Astrocyte (in vitro differentiated cells and primary cell): ENCODE data around the gene OR4D9. TPM values are rescaled to one million over a fixed set of nuclear protein-coding genes. Genes with fewer than 3 reads are reported as not detected.
"Not testable (repeated sequence)": the region's sequence is repeated elsewhere in the genome, so short reads cannot be mapped to it uniquely, and the experiment has no call there.

Source experiments
- DNase-seq: peaks from one replicate; pipeline ENCODE4 v3.0.0-alpha.2; 2010; ENCODE audit warnings: low read depth
- FAIRE-seq: peaks from 2 replicates; lab custom pipeline; 2011; peaks lifted over from hg19 to GRCh38; lab: Jason Lieb, UNC
- H2AFZ ChIP-seq: 2 replicates; pipeline ENCODE4 v1.6.0; 2012; ENCODE audit warnings: low read depth, low read length, inconsistent platforms
- H3K27ac ChIP-seq: 2 replicates; pipeline ENCODE4 v1.5.1; 2011; ENCODE audit warnings: low read depth, low read length, inconsistent platforms
- H3K27me3 ChIP-seq: 2 replicates; pipeline ENCODE4 v1.6.0; 2011; ENCODE audit warnings: low read length, inconsistent platforms; ENCODE audit not compliant: insufficient read depth
- H3K36me3 ChIP-seq: 2 replicates; pipeline ENCODE4 v1.5.1; 2011; ENCODE audit warnings: low read length, inconsistent platforms; ENCODE audit not compliant: insufficient read depth
- H3K4me1 ChIP-seq: 2 replicates; pipeline ENCODE4 v1.5.1; 2011; ENCODE audit warnings: low read length, inconsistent platforms; ENCODE audit not compliant: insufficient read depth
- H3K4me2 ChIP-seq: 2 replicates; pipeline ENCODE4 v1.6.0; 2012; ENCODE audit warnings: low read length, inconsistent platforms
- H3K4me3 ChIP-seq: 2 replicates; pipeline ENCODE4 v1.5.1; 2011; ENCODE audit warnings: low read depth, mild to moderate bottlenecking, low read length, inconsistent platforms; ENCODE audit not compliant: insufficient read depth
- H3K79me2 ChIP-seq: 2 replicates; pipeline ENCODE4 v1.6.0; 2012; ENCODE audit warnings: mild to moderate bottlenecking, low read length, inconsistent platforms; ENCODE audit not compliant: insufficient read depth
- H3K9ac ChIP-seq: 2 replicates; pipeline ENCODE4 v1.6.0; 2012; ENCODE audit warnings: mild to moderate bottlenecking, low read length, inconsistent platforms
- H3K9me3 ChIP-seq: 2 replicates; pipeline ENCODE4 v1.5.1; 2012; ENCODE audit warnings: low read depth, mild to moderate bottlenecking, low read length, inconsistent platforms; ENCODE audit not compliant: insufficient read depth
- H4K20me1 ChIP-seq: 2 replicates; pipeline ENCODE4 v1.6.0; 2012; ENCODE audit warnings: low read length, inconsistent platforms; ENCODE audit not compliant: insufficient read depth
- H3K27ac Mint-ChIP-seq: one replicate; pipeline ENCODE4 v1.8.0; 2021; ENCODE audit warnings: mild to moderate bottlenecking, mixed read lengths; ENCODE audit not compliant: unreplicated experiment
- H3K27me3 Mint-ChIP-seq: one replicate; pipeline ENCODE4 v1.8.0; 2021; ENCODE audit warnings: low read depth, mixed read lengths; ENCODE audit not compliant: unreplicated experiment
- H3K36me3 Mint-ChIP-seq: one replicate; pipeline ENCODE4 v1.8.0; 2021; ENCODE audit warnings: low read depth, mixed read lengths; ENCODE audit not compliant: unreplicated experiment
- H3K4me1 Mint-ChIP-seq: one replicate; pipeline ENCODE4 v1.8.0; 2021; ENCODE audit warnings: low read depth, mixed read lengths; ENCODE audit not compliant: unreplicated experiment
- H3K4me3 Mint-ChIP-seq: one replicate; pipeline ENCODE4 v1.8.0; 2021; ENCODE audit warnings: mild to moderate bottlenecking, moderate library complexity, mixed read lengths; ENCODE audit not compliant: unreplicated experiment
- H3K9me3 Mint-ChIP-seq: one replicate; pipeline ENCODE4 v1.8.0; 2021; ENCODE audit warnings: mild to moderate bottlenecking, mixed read lengths; ENCODE audit not compliant: unreplicated experiment
- EZH2 ChIP-seq: IDR thresholded peaks from 2 replicates; pipeline ENCODE4 v1.6.1; 2012; ENCODE audit warnings: mild to moderate bottlenecking, low read length, inconsistent platforms; ENCODE audit not compliant: insufficient read depth
- total RNA-seq: library from RNA; stranded (reverse); gene quantifications from 2 replicates; pipeline ENCODE4 v1.2.1, GENCODE V29; 2021
- TF ChIP-seq, protein P1 (sequence below): IDR thresholded peaks from 2 replicates; pipeline ENCODE4 v1.5.1; 2011; ENCODE audit warnings: low read depth, mild to moderate bottlenecking, inconsistent platforms, low read length, moderate library complexity; ENCODE audit not compliant: insufficient read depth

The OR4D9 gene
- total RNA-seq, 1 donor from 2014 or later, result not detected

GRCh38 chr11:59544869-59545178, 33.5 kb downstream of the OR4D9 start:
- no peaks in the 10 kb centered on the region for H3K9me3 ChIP-seq
- TF ChIP-seq EZH2, result no peak
- TF ChIP-seq, protein P1, sequence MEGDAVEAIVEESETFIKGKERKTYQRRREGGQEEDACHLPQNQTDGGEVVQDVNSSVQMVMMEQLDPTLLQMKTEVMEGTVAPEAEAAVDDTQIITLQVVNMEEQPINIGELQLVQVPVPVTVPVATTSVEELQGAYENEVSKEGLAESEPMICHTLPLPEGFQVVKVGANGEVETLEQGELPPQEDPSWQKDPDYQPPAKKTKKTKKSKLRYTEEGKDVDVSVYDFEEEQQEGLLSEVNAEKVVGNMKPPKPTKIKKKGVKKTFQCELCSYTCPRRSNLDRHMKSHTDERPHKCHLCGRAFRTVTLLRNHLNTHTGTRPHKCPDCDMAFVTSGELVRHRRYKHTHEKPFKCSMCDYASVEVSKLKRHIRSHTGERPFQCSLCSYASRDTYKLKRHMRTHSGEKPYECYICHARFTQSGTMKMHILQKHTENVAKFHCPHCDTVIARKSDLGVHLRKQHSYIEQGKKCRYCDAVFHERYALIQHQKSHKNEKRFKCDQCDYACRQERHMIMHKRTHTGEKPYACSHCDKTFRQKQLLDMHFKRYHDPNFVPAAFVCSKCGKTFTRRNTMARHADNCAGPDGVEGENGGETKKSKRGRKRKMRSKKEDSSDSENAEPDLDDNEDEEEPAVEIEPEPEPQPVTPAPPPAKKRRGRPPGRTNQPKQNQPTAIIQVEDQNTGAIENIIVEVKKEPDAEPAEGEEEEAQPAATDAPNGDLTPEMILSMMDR, result no peak

GRCh38 chr11:59545179-59546020, 34.1 kb downstream of the OR4D9 start:
- H3K4me3 ChIP-seq, result no peak overlapping the region
- no peaks in the 10 kb centered on the region for H3K36me3 Mint-ChIP-seq
- no peaks in the 10 kb centered on the region for H3K9me3 ChIP-seq
- H3K27ac ChIP-seq, result peak overlapping the region; percentile 87
- H3K4me3 Mint-ChIP-seq, result no peak overlapping the region
- H3K27me3 ChIP-seq, result no peaks in the 10 kb centered on the region
- H3K4me2 ChIP-seq, result peak overlapping the region; percentile 59
- TF ChIP-seq, protein P1, result no peak
- TF ChIP-seq EZH2, result no peak
- peaks cover 19% of the 10 kb centered on the region for H3K4me1 ChIP-seq
- H3K36me3 ChIP-seq, result no peaks in the 10 kb centered on the region
- peak; percentile 81 for DNase-seq
- H3K27ac Mint-ChIP-seq, result no peak overlapping the region
- H3K4me1 Mint-ChIP-seq, result no peaks in the 10 kb centered on the region
- peaks cover 2% of the 10 kb centered on the region for H3K9me3 Mint-ChIP-seq
- H2AFZ ChIP-seq, result peak overlapping the region; percentile 70
- H3K9ac ChIP-seq, result peak overlapping the region; percentile 57
- H3K27me3 Mint-ChIP-seq, result no peaks in the 10 kb centered on the region
- no peaks in the 10 kb centered on the region for H3K79me2 ChIP-seq
- H4K20me1 ChIP-seq, result no peaks in the 10 kb centered on the region
- FAIRE-seq, result peak; percentile 70

More at GRCh38 chr11:59544869-59545178, 33.5 kb downstream of the OR4D9 start:
- Mint-ChIP-seq H3K4me3 (no peak overlapping the region), H3K27ac (peak overlapping the region; percentile 1), H3K9me3 (peaks cover 2% of the 10 kb centered on the region), H3K4me1 (no peaks in the 10 kb centered on the region), H3K27me3 (no peaks in the 10 kb centered on the region), H3K36me3 (no peaks in the 10 kb centered on the region)
- FAIRE-seq, result no peak
- H2AFZ ChIP-seq, result peak overlapping the region; percentile 70
- peak overlapping the region; percentile 59 for H3K4me2 ChIP-seq
- no peak for DNase-seq
- H3K79me2 ChIP-seq, result no peaks in the 10 kb centered on the region
- peak overlapping the region; percentile 57 for H3K9ac ChIP-seq
- H3K27ac ChIP-seq, result peak overlapping the region; percentile 87
- H3K27me3 ChIP-seq, result no peaks in the 10 kb centered on the region
- H3K4me3 ChIP-seq, result no peak overlapping the region
- H3K4me1 ChIP-seq, result peaks cover 19% of the 10 kb centered on the region
- no peaks in the 10 kb centered on the region for H4K20me1 ChIP-seq
- no peaks in the 10 kb centered on the region for H3K36me3 ChIP-seq

GRCh38 chr11:59547605-59548308, 36.4 kb downstream of the OR4D9 start:
- H2AFZ ChIP-seq, H3K9ac ChIP-seq, H3K4me2 ChIP-seq, H4K20me1 ChIP-seq, H3K4me3 ChIP-seq, H3K27me3 ChIP-seq, DNase-seq, H3K9me3 ChIP-seq, H3K27ac Mint-ChIP-seq, FAIRE-seq, H3K4me3 Mint-ChIP-seq, H3K36me3 Mint-ChIP-seq, H3K79me2 ChIP-seq, H3K27ac ChIP-seq, H3K27me3 Mint-ChIP-seq, H3K36me3 ChIP-seq, H3K9me3 Mint-ChIP-seq, H3K4me1 Mint-ChIP-seq: not testable (repeated sequence)
- H3K4me1 ChIP-seq, result peaks cover 19% of the 10 kb centered on the region
